SK-N-SH treated with all-trans-retinoic acid at 6 μM for 48 hours (cell line): ENCODE results near the gene TNIK.

ENCODE experiments used
- ARNTL ChIP-seq: fragments of 450-650 bp; formaldehyde crosslinking; IDR thresholded peaks from 2 replicates; pipeline ENCODE4 v1.5.0; 2020; ENCODE audit warnings: low read depth, mild to moderate bottlenecking, moderate library complexity, borderline replicate concordance
- ESRRG ChIP-seq: fragments of 250-450 bp; sonication (Bioruptor Pico); IDR thresholded peaks from 2 replicates; pipeline ENCODE4 v1.6.1; 2021; ENCODE audit warnings: mild to moderate bottlenecking
- TCF4 ChIP-seq: fragments of 250-450 bp; sonication (Bioruptor Pico); IDR thresholded peaks from 2 replicates; pipeline ENCODE4 v1.8.0; 2021; ENCODE audit warnings: mild to moderate bottlenecking, moderate library complexity, borderline replicate concordance
- ZFP30 ChIP-seq: fragments of 450-650 bp; formaldehyde crosslinking; IDR thresholded peaks from 2 replicates; pipeline ENCODE4 v1.5.0; 2022; ENCODE audit warnings: mild to moderate bottlenecking, moderate library complexity
- ZNF70 ChIP-seq: fragments of 450-650 bp; formaldehyde crosslinking; IDR thresholded peaks from 2 replicates; pipeline ENCODE4 v1.5.0; 2020; ENCODE audit warnings: mild to moderate bottlenecking, moderate library complexity
- TF ChIP-seq, protein P1 (sequence below): fragments of 250-450 bp; sonication (Bioruptor Pico); IDR thresholded peaks from 2 replicates; pipeline ENCODE4 v1.8.0; 2020; ENCODE audit warnings: mild to moderate bottlenecking, moderate library complexity, borderline replicate concordance
- TF ChIP-seq, protein P2 (sequence below): fragments of 250-450 bp; sonication (Bioruptor Pico); IDR thresholded peaks from 2 replicates; pipeline ENCODE4 v1.5.1; 2020; ENCODE audit warnings: low read depth, mild to moderate bottlenecking, moderate library complexity

DNA sequence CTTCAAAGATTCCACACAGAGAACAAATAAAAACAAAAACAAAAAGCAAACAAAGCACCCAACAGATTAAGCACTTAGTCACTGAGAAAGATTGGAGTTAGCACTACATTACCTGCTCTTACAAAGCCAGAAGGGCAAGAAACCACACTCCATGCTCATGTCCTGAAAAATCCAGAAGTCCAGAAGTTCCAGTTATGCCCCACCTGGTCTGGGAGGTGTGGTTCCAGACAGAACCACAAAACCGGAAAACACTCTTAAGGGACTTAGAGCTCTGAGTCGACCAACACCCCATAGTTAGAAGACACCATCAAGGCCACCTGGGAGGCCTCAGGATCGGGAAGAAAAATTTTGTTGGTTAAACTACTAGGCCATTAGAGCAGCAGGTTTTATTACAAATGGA is 88.9 kb downstream of the TNIK start:
- TF ChIP-seq ZNF70 (CRISPR knock-in tag): no peak
- TF ChIP-seq ZFP30 (CRISPR knock-in tag): no peak
- TF ChIP-seq, protein P1, sequence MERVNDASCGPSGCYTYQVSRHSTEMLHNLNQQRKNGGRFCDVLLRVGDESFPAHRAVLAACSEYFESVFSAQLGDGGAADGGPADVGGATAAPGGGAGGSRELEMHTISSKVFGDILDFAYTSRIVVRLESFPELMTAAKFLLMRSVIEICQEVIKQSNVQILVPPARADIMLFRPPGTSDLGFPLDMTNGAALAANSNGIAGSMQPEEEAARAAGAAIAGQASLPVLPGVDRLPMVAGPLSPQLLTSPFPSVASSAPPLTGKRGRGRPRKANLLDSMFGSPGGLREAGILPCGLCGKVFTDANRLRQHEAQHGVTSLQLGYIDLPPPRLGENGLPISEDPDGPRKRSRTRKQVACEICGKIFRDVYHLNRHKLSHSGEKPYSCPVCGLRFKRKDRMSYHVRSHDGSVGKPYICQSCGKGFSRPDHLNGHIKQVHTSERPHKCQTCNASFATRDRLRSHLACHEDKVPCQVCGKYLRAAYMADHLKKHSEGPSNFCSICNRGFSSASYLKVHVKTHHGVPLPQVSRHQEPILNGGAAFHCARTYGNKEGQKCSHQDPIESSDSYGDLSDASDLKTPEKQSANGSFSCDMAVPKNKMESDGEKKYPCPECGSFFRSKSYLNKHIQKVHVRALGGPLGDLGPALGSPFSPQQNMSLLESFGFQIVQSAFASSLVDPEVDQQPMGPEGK (CRISPR knock-in tag): no peak
- TF ChIP-seq TCF4 (CRISPR knock-in tag): no peak
- no peak for TF ChIP-seq ARNTL (CRISPR knock-in tag)
- no peak for TF ChIP-seq ESRRG (CRISPR knock-in tag)
- TF ChIP-seq, protein P2, sequence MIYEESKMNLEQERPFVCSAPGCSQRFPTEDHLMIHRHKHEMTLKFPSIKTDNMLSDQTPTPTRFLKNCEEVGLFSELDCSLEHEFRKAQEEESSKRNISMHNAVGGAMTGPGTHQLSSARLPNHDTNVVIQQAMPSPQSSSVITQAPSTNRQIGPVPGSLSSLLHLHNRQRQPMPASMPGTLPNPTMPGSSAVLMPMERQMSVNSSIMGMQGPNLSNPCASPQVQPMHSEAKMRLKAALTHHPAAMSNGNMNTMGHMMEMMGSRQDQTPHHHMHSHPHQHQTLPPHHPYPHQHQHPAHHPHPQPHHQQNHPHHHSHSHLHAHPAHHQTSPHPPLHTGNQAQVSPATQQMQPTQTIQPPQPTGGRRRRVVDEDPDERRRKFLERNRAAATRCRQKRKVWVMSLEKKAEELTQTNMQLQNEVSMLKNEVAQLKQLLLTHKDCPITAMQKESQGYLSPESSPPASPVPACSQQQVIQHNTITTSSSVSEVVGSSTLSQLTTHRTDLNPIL (CRISPR knock-in tag): no peak
